ENCODE results near the gene SLX9. TPM values are rescaled to one million over a fixed set of nuclear protein-coding genes. Genes with fewer than 3 reads are reported as not detected.

SLX9 gene
- total and polyA plus RNA-seq, 2 experiments from 2014 or later: 25.6 to 35.8 TPM

DNA sequence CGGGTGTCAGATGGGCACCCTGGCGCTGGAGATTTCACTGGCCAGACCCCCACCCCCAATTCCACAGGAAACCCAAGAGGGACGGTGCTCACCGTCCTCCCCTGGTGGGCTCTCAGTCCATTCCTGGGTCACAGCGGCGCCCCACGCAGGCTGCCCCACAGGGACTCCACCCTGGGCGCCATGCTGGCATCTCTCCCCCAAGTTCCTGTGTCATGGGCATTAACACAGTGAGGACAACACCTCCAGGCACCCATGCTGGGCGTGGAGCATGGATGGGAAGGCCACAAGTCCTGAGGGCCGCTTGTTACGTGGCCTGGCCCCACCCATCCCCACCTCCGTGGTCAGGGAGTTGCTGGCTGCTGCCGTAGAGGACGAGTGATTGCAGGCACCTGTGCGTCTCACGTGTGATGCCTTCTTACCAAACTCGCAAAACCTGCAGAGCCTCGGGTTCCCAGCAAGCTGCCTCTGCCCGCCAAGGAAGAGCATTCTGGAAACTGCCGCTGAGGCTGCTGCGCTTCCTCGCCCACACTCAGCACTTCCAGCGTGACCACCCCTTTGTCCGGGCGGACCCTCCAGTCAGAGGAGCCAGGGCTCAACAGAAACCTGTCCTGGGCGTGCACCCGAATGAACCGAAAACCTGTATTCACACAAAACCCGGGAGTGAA, 60.3 kb downstream of the SLX9 start:
- Histone ChIP-seq H4K20me1 (ENCODE audit: insufficient read depth) (no peaks in the 10 kb centered on the region), H3K79me2 (ENCODE audit: insufficient read depth) (no peaks in the 10 kb centered on the region), H2AFZ (no peak overlapping the region), H3K4me1 (ENCODE audit: insufficient read depth) (peaks cover 4% of the 10 kb centered on the region; the same call in 1 of the 2 replicates), H3K9ac (no peak overlapping the region), H3K4me2 (ENCODE audit: unreplicated experiment) (no peak overlapping the region), H3K9me3 (ENCODE audit: low read depth) (no peaks in the 10 kb centered on the region), H3K27me3 (replicated peaks; ENCODE audit: insufficient read depth) (no peaks in the 10 kb centered on the region), H3F3A (ENCODE audit: insufficient read depth) (no peaks in the 10 kb centered on the region), H3K36me3 (ENCODE audit: low read depth) (no peaks in the 10 kb centered on the region), H3K9me2 (ENCODE audit: insufficient read depth) (no peaks in the 10 kb centered on the region), H3K4me3 (no peak overlapping the region), H3K27ac (no peak overlapping the region)
- no peak for DNase-seq
- WGBS, 2 experiments (ENCODE audit: low coverage in 1 of 2, low lambda C conversion rate in 2 of 2, missing lambda C conversion rate in 2 of 2): 84% methylated on average over 26 to 29 of the region's 29 CpGs
- no peak for TF ChIP-seq EZH2 (IDR thresholded peaks at IDR 0.05; ENCODE audit: insufficient read depth, poor library complexity, severe bottlenecking)
- no peak for TF ChIP-seq EZH2phosphoT487 (IDR thresholded peaks at IDR 0.05; ENCODE audit: insufficient read depth, low read depth)
- in situ Hi-C loops (cut with MboI): no loop called here

GRCh38 chr21:45000637-45001133, 60.9 kb downstream of the SLX9 start:
- in situ Hi-C loops (cut with MboI): no loop called here
- Histone ChIP-seq H3K9ac (no peak overlapping the region), H2AFZ (peak overlapping the region; percentile 43), H3K27me3 (replicated peaks; ENCODE audit: insufficient read depth) (no peaks in the 10 kb centered on the region), H3K9me2 (ENCODE audit: insufficient read depth) (no peaks in the 10 kb centered on the region), H3K36me3 (ENCODE audit: low read depth) (no peaks in the 10 kb centered on the region), H3F3A (ENCODE audit: insufficient read depth) (no peaks in the 10 kb centered on the region), H3K4me1 (ENCODE audit: insufficient read depth) (peaks cover 4% of the 10 kb centered on the region; the same call in 1 of the 2 replicates), H3K4me2 (ENCODE audit: unreplicated experiment) (no peak overlapping the region), H3K27ac (no peak overlapping the region), H3K4me3 (no peak overlapping the region), H3K9me3 (ENCODE audit: low read depth) (no peaks in the 10 kb centered on the region), H3K79me2 (ENCODE audit: insufficient read depth) (no peaks in the 10 kb centered on the region), H4K20me1 (ENCODE audit: insufficient read depth) (no peaks in the 10 kb centered on the region)
- DNase-seq: no peak
- WGBS, 2 experiments (ENCODE audit: low coverage in 1 of 2, low lambda C conversion rate in 2 of 2, missing lambda C conversion rate in 2 of 2): 75 to 78% methylated on average over 27 of the region's 27 CpGs
- TF ChIP-seq EZH2 (IDR thresholded peaks at IDR 0.05; ENCODE audit: insufficient read depth, poor library complexity, severe bottlenecking) (no peak), EZH2phosphoT487 (IDR thresholded peaks at IDR 0.05; ENCODE audit: insufficient read depth, low read depth) (no peak)

DNA sequence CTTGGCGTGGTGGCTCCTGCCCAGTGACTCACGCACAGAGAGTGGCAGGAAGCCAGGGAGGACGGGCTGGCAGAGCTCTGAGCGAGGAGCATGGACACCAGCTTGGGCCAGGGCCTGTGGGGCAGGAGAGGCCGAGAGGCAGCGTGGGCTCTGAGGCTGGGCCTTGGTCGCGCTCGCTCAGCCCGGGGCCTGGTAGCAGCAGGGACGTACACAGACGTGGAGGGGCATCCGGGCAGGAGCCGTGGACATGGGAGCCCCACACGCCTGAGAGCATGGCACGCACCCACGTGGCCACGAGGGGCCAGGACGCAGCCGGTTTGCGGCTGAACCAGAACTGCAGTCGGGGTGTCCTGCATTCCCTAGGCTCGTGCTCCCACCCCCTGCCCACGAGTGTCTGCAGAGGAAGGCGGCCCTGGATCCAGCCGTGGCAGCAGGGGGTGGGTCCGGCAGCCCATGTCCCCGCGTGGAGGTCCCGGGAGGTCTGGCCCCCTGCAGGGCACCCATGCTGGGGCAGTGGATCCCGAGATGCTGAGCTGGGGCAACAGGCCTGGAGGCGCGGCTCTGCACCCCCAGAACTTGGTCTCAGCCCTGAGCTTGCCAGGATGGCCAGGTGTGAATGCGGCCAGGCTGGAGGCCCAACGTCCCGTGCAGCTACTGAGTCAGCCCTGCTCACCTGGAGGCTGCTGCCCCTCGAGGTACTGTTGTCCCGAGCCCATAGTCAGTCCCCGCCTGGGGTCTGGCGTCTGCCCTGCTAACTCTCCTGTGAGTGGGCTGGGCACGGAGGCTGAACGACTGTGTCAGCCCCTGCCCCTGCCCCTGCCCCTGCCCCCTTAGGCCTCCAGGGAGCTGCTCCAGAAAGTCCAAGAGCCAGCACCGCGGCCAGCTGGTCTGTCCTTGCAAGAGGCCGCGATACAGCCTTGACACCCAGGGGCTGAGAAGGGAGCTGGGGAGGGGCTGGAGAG, 61.6 kb downstream of the SLX9 start:
- no peaks in the 10 kb centered on the region for H3F3A ChIP-seq (ENCODE audit: insufficient read depth)
- no peak overlapping the region for H3K27ac ChIP-seq
- H3K4me2 ChIP-seq (ENCODE audit: unreplicated experiment): no peak overlapping the region
- no peaks in the 10 kb centered on the region for H3K9me2 ChIP-seq (ENCODE audit: insufficient read depth)
- H3K9me3 ChIP-seq (ENCODE audit: low read depth): no peaks in the 10 kb centered on the region
- no peak overlapping the region for H3K4me3 ChIP-seq
- H4K20me1 ChIP-seq (ENCODE audit: insufficient read depth): no peaks in the 10 kb centered on the region
- H2AFZ ChIP-seq: peak overlapping the region; percentile 43
- H3K79me2 ChIP-seq (ENCODE audit: insufficient read depth): no peaks in the 10 kb centered on the region
- peak; percentile 91 for DNase-seq
- H3K9ac ChIP-seq: no peak overlapping the region
- H3K4me1 ChIP-seq (ENCODE audit: insufficient read depth): peaks cover 4% of the 10 kb centered on the region; the same call in 1 of the 2 replicates
- in situ Hi-C loops (cut with MboI): no loop called here
- H3K36me3 ChIP-seq (ENCODE audit: low read depth): no peaks in the 10 kb centered on the region
- no peak for TF ChIP-seq EZH2phosphoT487 (IDR thresholded peaks at IDR 0.05; ENCODE audit: insufficient read depth, low read depth)
- TF ChIP-seq EZH2 (IDR thresholded peaks at IDR 0.05; ENCODE audit: insufficient read depth, poor library complexity, severe bottlenecking): no peak
- no peaks in the 10 kb centered on the region for H3K27me3 ChIP-seq (replicated peaks; ENCODE audit: insufficient read depth)
- 57 to 58% methylated on average over 37 to 44 of the region's 46 CpGs for WGBS, 2 experiments (ENCODE audit: low coverage in 1 of 2, low lambda C conversion rate in 2 of 2, missing lambda C conversion rate in 2 of 2)

GRCh38 chr21:45002381-45003204, 62.8 kb downstream of the SLX9 start:
- H3K4me2 ChIP-seq (ENCODE audit: unreplicated experiment): no peak overlapping the region
- DNase-seq: no peak
- WGBS, 2 experiments (ENCODE audit: low coverage in 1 of 2, low lambda C conversion rate in 2 of 2, missing lambda C conversion rate in 2 of 2): 91 to 94% methylated on average over 23 to 28 of the region's 28 CpGs
- H3K27me3 ChIP-seq (replicated peaks; ENCODE audit: insufficient read depth): no peaks in the 10 kb centered on the region
- no peaks in the 10 kb centered on the region for H3K9me3 ChIP-seq (ENCODE audit: low read depth)
- H3K36me3 ChIP-seq (ENCODE audit: low read depth): no peaks in the 10 kb centered on the region
- H2AFZ ChIP-seq: no peak overlapping the region
- TF ChIP-seq EZH2 (IDR thresholded peaks at IDR 0.05; ENCODE audit: insufficient read depth, poor library complexity, severe bottlenecking): no peak
- no peak for TF ChIP-seq EZH2phosphoT487 (IDR thresholded peaks at IDR 0.05; ENCODE audit: insufficient read depth, low read depth)
- no peaks in the 10 kb centered on the region for H4K20me1 ChIP-seq (ENCODE audit: insufficient read depth)
- no peaks in the 10 kb centered on the region for H3K9me2 ChIP-seq (ENCODE audit: insufficient read depth)
- no peaks in the 10 kb centered on the region for H3F3A ChIP-seq (ENCODE audit: insufficient read depth)
- H3K4me3 ChIP-seq: no peak overlapping the region
- H3K9ac ChIP-seq: no peak overlapping the region
- H3K4me1 ChIP-seq (ENCODE audit: insufficient read depth): peaks cover 4% of the 10 kb centered on the region; the same call in 1 of the 2 replicates
- no peaks in the 10 kb centered on the region for H3K79me2 ChIP-seq (ENCODE audit: insufficient read depth)
- no peak overlapping the region for H3K27ac ChIP-seq
- in situ Hi-C loops (cut with MboI): no loop called here

Measured in GM23248 (cell line).